SJSA1 (cell line): Measurements from ENCODE around the gene MPPED1. TPM values are rescaled to one million over a fixed set of nuclear protein-coding genes. Genes with fewer than 3 reads are reported as not detected.

ENCODE experiments used
- DNase-seq, 2 experiments: peaks; one replicate each; pipeline ENCODE4 v3.0.0-alpha.2; 2015 to 2020; ENCODE audit warnings: low spot score in 2 of 2, low read depth in 1 of 2
- H3K27ac ChIP-seq: fragments of 250-450 bp; sonication (Bioruptor Pico); 2 replicates; pipeline ENCODE4 v1.5.1; 2020; ENCODE audit warnings: mild to moderate bottlenecking, moderate library complexity
- H3K27me3 ChIP-seq: fragments of 250-450 bp; sonication (Bioruptor Pico); replicated peaks from 2 replicates; pipeline ENCODE4 v1.5.1; 2020; ENCODE audit warnings: mild to moderate bottlenecking, moderate library complexity
- H3K36me3 ChIP-seq: fragments of 250-450 bp; sonication (Bioruptor Pico); 2 replicates; pipeline ENCODE4 v1.5.1; 2020; ENCODE audit warnings: mild to moderate bottlenecking
- H3K4me1 ChIP-seq: fragments of 250-450 bp; sonication (Bioruptor Pico); replicated peaks from 2 replicates; pipeline ENCODE4 v1.6.1; 2021; ENCODE audit warnings: mild to moderate bottlenecking
- H3K4me3 ChIP-seq: fragments of 250-450 bp; sonication (Bioruptor Pico); 2 replicates; pipeline ENCODE4 v1.5.1; 2020; ENCODE audit warnings: mild to moderate bottlenecking
- H3K9me3 ChIP-seq: fragments of 250-450 bp; sonication (Bioruptor Pico); replicated peaks from 2 replicates; pipeline ENCODE4 v1.5.1; 2020; ENCODE audit warnings: mild to moderate bottlenecking
- total RNA-seq: library from RNA; depleted of rRNA; stranded (reverse); fragments of >200 nt; shearing (Covaris generic); gene quantifications from 2 replicates; pipeline ENCODE4 v1.2.3, GENCODE V29; 2014

Gene MPPED1
- total RNA-seq, 1 experiment from 2014 or later: not detected

DNA sequence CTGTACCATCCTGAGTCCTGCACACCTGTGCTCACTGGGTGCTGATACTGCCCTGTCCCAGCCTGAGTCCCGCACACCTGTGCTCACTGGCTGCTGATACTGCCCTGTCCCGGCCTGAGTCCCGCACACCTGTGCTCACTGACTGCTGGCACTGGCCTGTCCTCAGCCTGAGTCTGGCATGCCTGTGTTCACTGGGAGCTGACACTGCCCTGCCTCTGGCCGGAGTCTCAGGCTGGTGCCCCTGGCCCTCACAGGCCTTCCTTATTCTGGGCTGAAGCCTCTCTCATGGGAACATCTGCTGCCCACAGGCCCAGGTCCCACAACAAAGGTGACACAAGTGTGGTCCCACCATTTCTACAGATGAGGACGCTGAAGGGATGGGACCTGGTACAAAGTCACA, 115.1 kb downstream of the MPPED1 start:
- DNase-seq: no peak
- peaks cover 4% of the 10 kb centered on the region for H3K27me3 ChIP-seq
- H3K36me3 ChIP-seq: no peaks in the 10 kb centered on the region
- no peaks in the 10 kb centered on the region for H3K9me3 ChIP-seq
- no peaks in the 10 kb centered on the region; the same call in 1 of the 2 replicates for H3K4me1 ChIP-seq
- no peak overlapping the region for H3K4me3 ChIP-seq
- H3K27ac ChIP-seq: no peak overlapping the region

DNA sequence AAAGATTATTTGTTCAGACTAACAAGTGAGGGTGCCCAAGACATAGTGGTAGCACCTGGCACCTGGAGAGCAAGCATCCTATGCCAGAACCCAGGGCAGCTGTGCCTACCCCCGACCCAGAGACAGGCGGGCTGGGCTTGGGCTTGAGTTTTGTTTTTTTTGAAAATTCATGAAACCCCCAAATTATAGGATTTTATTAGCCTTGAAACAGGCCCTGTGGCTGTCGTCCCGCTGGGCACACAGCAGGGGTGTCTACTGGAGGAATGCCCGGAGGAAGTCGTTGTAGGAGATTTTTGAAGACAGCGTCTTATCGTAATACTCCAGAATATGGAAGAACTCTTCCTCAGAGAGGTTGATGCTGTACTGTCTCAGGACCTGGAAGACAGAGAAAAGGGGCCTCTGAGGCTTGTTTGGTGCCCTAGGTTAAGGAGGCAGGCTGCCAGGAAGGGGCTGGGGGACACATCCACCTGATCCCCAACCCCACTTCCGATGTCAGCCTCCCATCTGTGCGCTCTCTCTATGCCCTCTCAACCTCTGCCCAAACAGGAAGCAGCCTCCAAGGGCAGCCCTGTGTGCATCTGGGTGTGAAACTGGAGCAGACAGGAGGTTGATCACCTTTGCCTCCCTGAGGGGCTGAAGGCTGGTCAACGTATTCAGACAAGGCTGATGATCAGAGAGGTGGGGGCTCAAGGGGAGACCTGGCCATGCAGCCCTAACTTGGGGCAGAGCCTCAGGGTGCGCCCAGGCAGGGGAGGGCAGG, 117.0 kb downstream of the MPPED1 start:
- Histone ChIP-seq H3K27ac (no peak overlapping the region), H3K36me3 (no peaks in the 10 kb centered on the region), H3K27me3 (peaks cover 4% of the 10 kb centered on the region), H3K4me3 (no peak overlapping the region), H3K9me3 (no peaks in the 10 kb centered on the region), H3K4me1 (no peaks in the 10 kb centered on the region)
- DNase-seq: no peak

DNA sequence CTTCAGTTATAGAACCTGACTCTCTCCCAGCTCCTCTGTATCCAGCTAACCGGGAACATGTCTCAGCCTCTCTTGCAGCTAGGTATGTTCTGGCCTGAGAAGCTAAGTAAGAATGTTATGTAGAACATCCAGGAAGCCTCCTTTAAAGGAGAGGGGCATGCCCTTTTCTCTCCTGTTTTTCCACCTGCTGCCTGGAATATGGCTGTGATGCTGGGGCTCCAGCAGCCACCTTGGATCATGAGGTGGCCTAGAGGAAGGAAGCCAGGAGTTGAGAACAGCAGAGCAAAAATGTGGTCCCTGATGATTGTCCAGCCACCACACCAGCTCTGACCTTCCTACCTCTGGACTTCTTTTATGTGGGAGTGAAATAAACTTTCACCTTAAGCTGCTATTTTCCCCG, 117.6 kb downstream of the MPPED1 start:
- no peaks in the 10 kb centered on the region for H3K36me3 ChIP-seq
- DNase-seq: no peak
- H3K27ac ChIP-seq: no peak overlapping the region
- no peaks in the 10 kb centered on the region for H3K9me3 ChIP-seq
- H3K4me3 ChIP-seq: no peak overlapping the region
- no peaks in the 10 kb centered on the region for H3K4me1 ChIP-seq
- peaks cover 4% of the 10 kb centered on the region for H3K27me3 ChIP-seq

DNA sequence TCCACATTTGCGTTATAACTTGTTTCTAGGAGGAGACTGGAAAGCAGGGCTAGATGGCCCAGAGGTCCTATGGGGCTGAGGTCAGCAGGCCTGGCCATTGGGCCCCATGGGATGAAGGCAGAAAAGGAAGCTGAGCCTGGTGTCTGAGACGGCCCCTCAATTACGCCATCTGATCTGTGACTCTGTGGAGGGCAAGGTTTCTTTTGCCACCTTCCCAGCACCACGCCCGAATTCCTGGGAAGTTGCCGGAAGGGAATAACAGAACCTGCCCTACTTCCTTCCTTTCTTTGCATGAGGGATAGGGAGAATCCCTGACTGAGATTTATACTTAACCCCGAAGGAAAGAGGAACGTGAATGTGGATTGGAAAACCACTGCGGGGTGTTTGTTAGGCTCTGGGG, 118.1 kb downstream of the MPPED1 start:
- Histone ChIP-seq H3K4me3 (no peak overlapping the region), H3K27ac (no peak overlapping the region), H3K9me3 (no peaks in the 10 kb centered on the region), H3K36me3 (no peaks in the 10 kb centered on the region), H3K27me3 (peaks cover 4% of the 10 kb centered on the region), H3K4me1 (no peaks in the 10 kb centered on the region)
- no peak for DNase-seq

DNA sequence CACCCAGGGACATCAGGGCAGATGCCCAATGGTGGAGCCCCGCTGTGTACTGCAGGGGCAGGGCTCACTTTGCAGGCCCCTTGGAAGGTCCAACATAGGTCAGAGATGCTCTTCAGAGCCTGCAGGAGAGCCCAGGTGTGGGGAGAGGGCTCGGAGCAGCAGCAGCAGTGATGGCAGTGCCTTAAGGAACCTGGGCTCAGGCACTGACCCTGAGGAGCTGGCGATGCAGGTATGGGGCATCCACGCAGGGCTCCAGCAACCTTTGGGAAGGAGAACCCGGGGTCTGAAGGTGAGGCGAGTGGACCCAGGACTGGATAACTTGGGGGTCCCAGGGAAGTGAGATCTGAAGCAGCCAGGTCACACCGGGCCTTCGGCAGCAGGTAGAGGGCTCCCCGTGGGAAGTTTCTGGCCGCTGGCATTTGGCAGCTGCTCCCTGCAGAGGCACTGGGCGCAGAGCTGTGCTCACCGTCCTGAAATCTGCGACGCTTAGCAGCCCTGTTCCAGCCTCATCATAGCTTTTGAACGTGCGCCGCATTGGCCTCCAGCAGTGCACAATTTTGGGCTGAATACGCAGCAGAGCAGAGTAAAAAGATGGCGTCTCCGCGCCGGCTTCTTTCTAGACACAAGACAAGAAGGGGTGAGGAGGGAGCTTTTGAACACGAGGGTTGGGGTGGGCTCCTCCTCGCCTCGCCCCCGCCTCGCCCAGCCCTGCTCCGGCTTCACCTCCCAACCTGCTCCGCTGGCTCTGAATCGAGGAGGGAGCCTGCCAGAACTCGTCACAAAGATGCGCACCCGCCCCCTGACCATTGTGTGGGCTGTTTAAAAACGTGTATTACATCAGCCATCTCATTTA, 118.8 kb downstream of the MPPED1 start:
- no peaks in the 10 kb centered on the region for H3K4me1 ChIP-seq
- H3K9me3 ChIP-seq: no peaks in the 10 kb centered on the region
- H3K27ac ChIP-seq: no peak overlapping the region
- no peaks in the 10 kb centered on the region; the same call in 1 of the 2 replicates for H3K27me3 ChIP-seq
- no peak overlapping the region for H3K4me3 ChIP-seq
- DNase-seq: no peak
- H3K36me3 ChIP-seq: no peaks in the 10 kb centered on the region

DNA sequence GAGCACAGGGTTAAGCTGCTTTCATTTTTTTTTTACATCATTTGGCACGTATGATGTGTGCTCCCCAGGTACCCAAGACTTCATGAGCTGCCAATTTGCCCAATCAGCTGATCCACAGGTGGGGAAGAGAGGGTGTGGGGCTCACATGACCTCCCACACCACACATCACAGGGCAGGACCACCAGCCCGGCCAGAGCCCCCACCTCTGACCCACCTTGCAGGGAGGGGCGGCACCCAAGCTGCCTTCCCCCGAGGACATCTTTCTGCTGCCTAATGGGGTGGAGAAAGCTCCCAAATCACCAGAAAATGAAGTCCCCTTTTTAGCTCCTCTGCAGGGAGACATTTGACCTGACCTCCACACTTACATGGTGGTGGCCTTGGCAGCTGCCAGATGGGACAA, 119.8 kb downstream of the MPPED1 start:
- no peaks in the 10 kb centered on the region for H3K36me3 ChIP-seq
- no peaks in the 10 kb centered on the region; the same call in 1 of the 2 replicates for H3K27me3 ChIP-seq
- H3K4me3 ChIP-seq: no peak overlapping the region
- H3K9me3 ChIP-seq: no peaks in the 10 kb centered on the region
- H3K4me1 ChIP-seq: no peaks in the 10 kb centered on the region
- H3K27ac ChIP-seq: no peak overlapping the region
- no peak for DNase-seq

DNA sequence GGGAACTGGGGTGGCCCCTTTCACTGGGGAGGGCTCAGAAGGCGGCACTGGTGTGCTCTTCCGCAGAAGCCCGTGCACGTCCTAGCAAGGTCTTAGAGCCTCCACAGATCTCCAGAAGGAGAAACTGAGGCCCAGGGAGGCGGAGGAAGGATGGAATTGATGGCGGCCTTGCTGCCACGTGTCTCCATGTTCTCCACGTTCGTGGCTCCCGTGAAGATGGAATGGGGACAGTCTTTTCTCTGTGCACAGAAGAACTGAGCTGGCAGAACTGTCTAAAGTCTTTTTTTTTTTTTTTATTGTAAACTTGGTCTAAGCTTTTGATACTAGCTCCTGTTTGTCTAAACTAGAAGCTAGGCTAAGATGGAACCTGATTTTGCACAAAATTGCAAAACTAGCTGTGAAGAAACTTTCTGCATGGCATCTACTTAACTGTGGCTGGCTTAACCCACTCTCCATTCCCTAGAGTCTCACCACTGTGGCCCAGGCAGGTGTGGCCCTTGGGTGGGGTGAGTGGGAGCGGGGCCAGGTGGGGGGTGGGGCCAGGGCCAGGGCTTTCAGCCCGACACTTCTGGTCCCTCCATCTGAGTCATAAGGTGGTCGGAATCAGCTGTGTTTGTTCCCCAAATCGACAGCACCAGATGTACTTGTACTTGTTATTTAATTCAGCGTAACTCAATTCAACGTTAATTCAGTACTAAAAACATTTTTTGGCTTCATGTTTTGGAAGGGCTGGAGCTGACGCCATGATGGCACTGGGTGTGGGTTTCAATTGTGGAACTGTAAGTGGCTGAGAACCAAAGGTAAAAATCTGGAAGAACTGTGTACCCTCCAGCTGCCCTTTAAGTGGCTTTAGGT, 120.7 kb downstream of the MPPED1 start:
- Histone ChIP-seq H3K4me3 (no peak overlapping the region), H3K27ac (no peak overlapping the region), H3K9me3 (no peaks in the 10 kb centered on the region), H3K4me1 (peaks cover 8% of the 10 kb centered on the region), H3K27me3 (no peaks in the 10 kb centered on the region; the same call in 1 of the 2 replicates), H3K36me3 (no peaks in the 10 kb centered on the region)
- DNase-seq: no peak

DNA sequence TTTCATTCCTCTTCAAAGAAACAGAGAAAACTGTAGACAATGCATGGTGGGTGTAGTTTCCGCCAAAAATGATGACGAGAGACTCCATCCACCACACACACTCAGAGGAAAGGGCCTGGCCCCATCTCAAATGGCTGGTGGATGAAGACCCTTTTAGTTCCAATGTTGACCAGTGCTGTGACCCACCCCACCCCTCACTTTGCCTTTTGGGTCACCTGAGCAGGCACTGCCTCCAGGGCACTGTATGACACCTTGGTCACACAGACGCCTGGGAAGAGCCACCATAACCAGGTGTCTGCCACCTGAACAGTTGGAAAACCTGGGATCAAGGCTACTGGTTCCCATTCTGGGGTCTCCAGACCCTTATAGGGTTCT, 121.3 kb downstream of the MPPED1 start:
- H3K4me3 ChIP-seq: no peak overlapping the region
- DNase-seq: no peak
- H3K4me1 ChIP-seq: peaks cover 10% of the 10 kb centered on the region
- no peak overlapping the region for H3K27ac ChIP-seq
- H3K27me3 ChIP-seq: no peaks in the 10 kb centered on the region; the same call in 1 of the 2 replicates
- no peaks in the 10 kb centered on the region for H3K9me3 ChIP-seq
- no peaks in the 10 kb centered on the region for H3K36me3 ChIP-seq

DNA sequence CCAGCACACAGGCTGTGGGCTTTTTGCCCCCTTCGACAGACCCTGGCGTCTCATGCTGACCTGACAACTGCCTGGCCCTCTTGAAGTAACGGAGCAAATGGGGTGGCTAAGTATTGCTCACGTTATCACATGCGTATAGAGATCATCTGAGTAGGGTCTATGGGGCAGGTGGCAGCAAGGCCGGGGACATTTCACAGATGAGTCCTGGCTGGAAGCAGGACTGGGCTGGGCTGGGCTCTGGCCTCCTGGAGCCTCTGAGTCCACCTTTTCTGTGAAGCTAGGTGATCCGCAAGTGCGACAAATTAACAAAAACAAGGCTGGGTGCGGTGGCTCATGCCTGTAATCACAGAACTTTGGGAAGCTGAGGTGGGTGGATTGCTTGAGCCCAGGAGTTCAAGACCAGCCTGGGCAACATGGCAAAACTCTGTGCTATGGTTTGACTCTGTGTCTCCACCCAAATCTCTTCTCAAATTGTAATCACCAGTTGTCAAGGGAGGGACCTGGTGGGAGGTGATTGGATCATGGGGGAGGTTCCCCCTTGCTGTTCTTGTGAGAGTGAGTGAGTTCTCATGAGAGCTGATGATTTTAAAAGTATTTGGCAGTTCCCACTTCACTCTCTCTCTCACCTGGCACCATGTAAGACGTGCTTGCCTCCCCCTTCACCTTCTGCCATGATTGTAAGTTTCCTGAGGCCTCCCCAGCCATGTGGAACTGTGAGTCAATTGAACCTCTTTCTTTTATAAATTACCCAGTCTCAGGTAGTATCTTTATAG, 122.0 kb downstream of the MPPED1 start:
- H3K4me3 ChIP-seq: no peak overlapping the region
- H3K9me3 ChIP-seq: no peaks in the 10 kb centered on the region
- no peaks in the 10 kb centered on the region; the same call in 1 of the 2 replicates for H3K27me3 ChIP-seq
- H3K27ac ChIP-seq: no peak overlapping the region
- DNase-seq: no peak
- no peaks in the 10 kb centered on the region for H3K36me3 ChIP-seq
- peaks cover 10% of the 10 kb centered on the region for H3K4me1 ChIP-seq

DNA sequence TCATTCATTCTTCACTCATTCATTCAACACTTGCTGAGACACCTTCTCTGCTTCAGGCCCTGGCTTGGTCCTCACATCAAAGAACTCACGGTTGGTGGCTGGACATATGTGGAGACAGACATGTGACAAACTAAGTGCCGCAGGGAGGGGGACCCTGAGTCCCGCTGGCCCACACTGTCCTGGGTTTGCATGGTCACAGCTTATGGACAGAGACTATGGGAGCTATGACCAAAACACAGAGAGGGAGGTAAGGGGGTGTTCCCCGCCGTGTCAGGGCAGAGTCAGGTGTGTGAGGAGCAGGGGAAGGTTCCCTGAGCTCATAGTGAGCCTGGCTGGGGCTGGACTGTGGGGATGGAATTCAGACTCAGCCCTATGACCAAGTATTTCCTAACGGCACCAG, 123.1 kb downstream of the MPPED1 start:
- Histone ChIP-seq H3K27ac (no peak overlapping the region), H3K4me3 (no peak overlapping the region), H3K27me3 (no peaks in the 10 kb centered on the region; the same call in 1 of the 2 replicates), H3K36me3 (no peaks in the 10 kb centered on the region), H3K4me1 (peaks cover 10% of the 10 kb centered on the region), H3K9me3 (no peaks in the 10 kb centered on the region)
- no peak for DNase-seq

DNA sequence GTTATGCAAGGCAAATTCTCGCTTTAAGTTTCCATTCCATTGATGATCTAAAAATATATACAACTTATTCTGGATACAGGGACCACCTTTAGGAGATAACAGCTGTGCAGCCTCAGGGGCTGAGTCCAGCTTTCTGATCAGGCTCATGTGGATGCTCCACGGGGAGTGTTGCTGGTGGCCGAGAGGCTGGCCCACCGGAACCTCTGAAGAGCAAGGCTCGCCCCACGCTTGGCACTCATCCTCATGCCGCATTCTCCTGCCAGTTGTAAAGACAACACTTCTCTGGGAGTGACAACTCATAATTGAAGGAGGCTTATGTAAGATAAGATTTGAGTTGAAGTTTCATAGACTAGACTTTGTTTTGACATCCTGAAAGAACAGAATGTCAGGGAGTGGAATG, 123.5 kb downstream of the MPPED1 start:
- no peak overlapping the region for H3K27ac ChIP-seq
- no peaks in the 10 kb centered on the region; the same call in 1 of the 2 replicates for H3K27me3 ChIP-seq
- no peak for DNase-seq
- H3K4me1 ChIP-seq: peaks cover 10% of the 10 kb centered on the region
- no peak overlapping the region for H3K4me3 ChIP-seq
- no peaks in the 10 kb centered on the region for H3K9me3 ChIP-seq
- no peaks in the 10 kb centered on the region for H3K36me3 ChIP-seq

DNA sequence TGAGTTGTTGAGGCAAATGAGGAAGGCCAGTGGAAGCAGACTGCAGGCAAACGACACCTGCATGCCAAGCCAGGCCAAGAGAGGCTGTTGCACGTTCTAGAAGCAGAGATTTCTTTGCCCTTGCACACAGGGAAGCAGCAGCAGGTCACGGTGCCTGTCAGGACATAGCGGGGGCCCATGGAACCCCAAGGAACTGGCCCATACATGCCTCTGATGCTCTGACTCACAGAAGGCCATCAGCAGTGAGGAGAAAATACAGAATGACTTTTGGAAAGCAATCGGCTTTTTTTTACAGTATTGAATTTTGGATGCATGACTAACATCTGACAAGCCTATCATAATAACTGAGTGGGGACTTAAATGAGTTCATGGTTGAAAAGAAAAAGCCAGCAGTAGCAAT, 123.9 kb downstream of the MPPED1 start:
- no peaks in the 10 kb centered on the region for H3K36me3 ChIP-seq
- H3K4me1 ChIP-seq: peaks cover 10% of the 10 kb centered on the region
- no peaks in the 10 kb centered on the region for H3K27me3 ChIP-seq
- DNase-seq: no peak
- no peak overlapping the region for H3K4me3 ChIP-seq
- H3K9me3 ChIP-seq: no peaks in the 10 kb centered on the region
- no peak overlapping the region for H3K27ac ChIP-seq
